NT2/D1 (cell line): ENCODE measurements around the gene KCNH2.
"Not testable (repeated sequence)": the region's sequence is repeated elsewhere in the genome, so short reads cannot be mapped to it uniquely, and the experiment has no call there.

ENCODE experiments used
- DNase-seq: peaks from one replicate; pipeline ENCODE4 v3.0.0-alpha.2; 2011; ENCODE audit warnings: low read depth, low spot score
- H3K27me3 ChIP-seq: 2 replicates; pipeline ENCODE4 v1.6.0; 2011; ENCODE audit warnings: mild to moderate bottlenecking; ENCODE audit not compliant: insufficient read length, insufficient read depth
- H3K36me3 ChIP-seq: 2 replicates; pipeline ENCODE4 v1.6.1; 2011; ENCODE audit warnings: mild to moderate bottlenecking, low read length, mixed read lengths; ENCODE audit not compliant: insufficient read depth, insufficient read length
- H3K4me1 ChIP-seq: 2 replicates; pipeline ENCODE4 v1.5.1; 2011; ENCODE audit not compliant: insufficient read depth, insufficient read length
- H3K4me3 ChIP-seq: 2 replicates; pipeline ENCODE4 v1.5.1; 2011; ENCODE audit warnings: low read depth; ENCODE audit not compliant: insufficient read length
- H3K9ac ChIP-seq: 2 replicates; pipeline ENCODE4 v1.6.0; 2011; ENCODE audit warnings: low read depth; ENCODE audit not compliant: insufficient read length
- H3K9me3 ChIP-seq: 2 replicates; pipeline ENCODE4 v1.5.1; 2011; ENCODE audit warnings: mild to moderate bottlenecking, low read length; ENCODE audit not compliant: insufficient read depth
- SUZ12 ChIP-seq: IDR thresholded peaks from 2 replicates; pipeline ENCODE4 v1.6.1; 2011; ENCODE audit not compliant: insufficient read length, insufficient read depth; ENCODE audit errors: extremely low read depth
- YY1 ChIP-seq: IDR thresholded peaks from 2 replicates; pipeline ENCODE4 v1.6.1; 2011; ENCODE audit not compliant: insufficient read length, insufficient read depth
- ZNF274 ChIP-seq: IDR thresholded peaks from 2 replicates; pipeline ENCODE4 v1.6.1; 2011; ENCODE audit warnings: mild to moderate bottlenecking, low read depth, low read length

Gene KCNH2

DNA sequence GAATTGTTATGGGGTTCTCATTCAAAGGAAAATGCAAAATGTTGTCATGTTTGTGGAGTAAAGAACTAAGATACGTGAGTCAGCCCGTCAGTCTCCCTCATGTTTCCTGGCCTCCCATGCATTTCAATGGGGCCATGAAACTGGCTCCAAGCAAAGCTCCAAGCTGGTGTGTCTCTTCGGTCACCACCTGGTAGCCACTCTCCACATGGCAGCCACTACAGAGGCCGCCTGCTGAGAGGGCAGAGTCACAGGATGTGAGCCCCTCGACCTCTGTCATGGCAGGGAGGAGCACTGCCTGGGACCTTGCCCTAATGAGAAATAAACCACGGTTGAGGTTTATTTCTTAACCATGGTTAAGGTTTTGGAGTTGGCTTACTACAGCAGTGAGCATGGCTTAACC lies 63.2 kb downstream of the KCNH2 start:
- TF ChIP-seq YY1 (no peak), SUZ12 (no peak), ZNF274 (no peak)
- Histone ChIP-seq H3K9me3 (no peaks in the 10 kb centered on the region), H3K9ac (no peak overlapping the region), H3K27me3 (no peaks in the 10 kb centered on the region), H3K4me3 (no peak overlapping the region), H3K36me3 (no peaks in the 10 kb centered on the region), H3K4me1 (peaks cover 10% of the 10 kb centered on the region)
- no peak for DNase-seq

DNA sequence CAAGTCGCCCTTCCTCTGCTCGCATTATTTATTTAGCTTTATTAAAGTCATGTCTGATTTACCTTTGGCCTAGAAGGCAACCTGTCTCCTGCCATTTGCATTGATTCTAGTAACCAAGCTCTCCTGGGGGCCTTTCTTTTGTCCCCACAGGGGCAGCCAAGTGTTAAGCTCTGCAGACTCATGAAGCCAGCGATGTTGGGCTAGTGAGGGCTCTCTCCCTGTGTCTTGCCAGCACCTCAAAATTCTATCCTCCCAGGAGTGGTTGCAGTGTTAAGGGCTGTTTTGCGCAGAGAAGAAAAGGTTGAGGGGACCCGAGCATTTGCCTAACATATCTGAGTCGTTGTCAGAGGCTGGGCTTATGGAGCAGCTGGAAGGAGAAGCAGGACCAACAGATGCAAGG lies 63.9 kb downstream of the KCNH2 start:
- no peak for DNase-seq
- H3K36me3 ChIP-seq, result no peaks in the 10 kb centered on the region
- H3K9me3 ChIP-seq, result no peaks in the 10 kb centered on the region
- H3K27me3 ChIP-seq, result no peaks in the 10 kb centered on the region
- H3K4me3 ChIP-seq, result no peak overlapping the region
- H3K9ac ChIP-seq, result no peak overlapping the region
- TF ChIP-seq YY1 (no peak), SUZ12 (no peak), ZNF274 (no peak)
- H3K4me1 ChIP-seq, result peaks cover 10% of the 10 kb centered on the region

DNA sequence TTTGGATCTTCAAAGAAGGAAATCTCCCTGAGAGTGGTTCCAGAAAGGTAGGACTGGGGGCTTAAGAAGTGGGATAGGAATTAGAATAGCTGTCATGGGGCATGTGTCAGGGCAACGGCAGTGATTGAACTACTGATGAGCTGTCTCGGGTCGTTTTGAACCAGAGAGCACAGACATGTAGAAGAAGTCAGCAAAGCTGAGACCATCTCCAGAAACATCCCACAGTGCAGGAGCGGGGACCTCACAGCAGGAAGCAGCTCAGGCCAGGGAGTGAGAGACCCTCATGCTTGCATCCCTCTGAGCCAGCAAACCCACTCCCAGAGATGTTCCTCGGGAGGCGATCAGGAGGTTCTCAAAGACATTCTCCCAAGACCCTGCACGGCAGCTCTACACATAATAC lies 65.7 kb downstream of the KCNH2 start:
- Histone ChIP-seq H3K4me1 (peaks cover 10% of the 10 kb centered on the region), H3K9ac (no peak overlapping the region), H3K27me3 (no peaks in the 10 kb centered on the region), H3K9me3 (no peaks in the 10 kb centered on the region), H3K36me3 (no peaks in the 10 kb centered on the region), H3K4me3 (no peak overlapping the region)
- no peak for DNase-seq
- TF ChIP-seq SUZ12, result no peak
- no peak for TF ChIP-seq YY1
- TF ChIP-seq ZNF274, result no peak

DNA sequence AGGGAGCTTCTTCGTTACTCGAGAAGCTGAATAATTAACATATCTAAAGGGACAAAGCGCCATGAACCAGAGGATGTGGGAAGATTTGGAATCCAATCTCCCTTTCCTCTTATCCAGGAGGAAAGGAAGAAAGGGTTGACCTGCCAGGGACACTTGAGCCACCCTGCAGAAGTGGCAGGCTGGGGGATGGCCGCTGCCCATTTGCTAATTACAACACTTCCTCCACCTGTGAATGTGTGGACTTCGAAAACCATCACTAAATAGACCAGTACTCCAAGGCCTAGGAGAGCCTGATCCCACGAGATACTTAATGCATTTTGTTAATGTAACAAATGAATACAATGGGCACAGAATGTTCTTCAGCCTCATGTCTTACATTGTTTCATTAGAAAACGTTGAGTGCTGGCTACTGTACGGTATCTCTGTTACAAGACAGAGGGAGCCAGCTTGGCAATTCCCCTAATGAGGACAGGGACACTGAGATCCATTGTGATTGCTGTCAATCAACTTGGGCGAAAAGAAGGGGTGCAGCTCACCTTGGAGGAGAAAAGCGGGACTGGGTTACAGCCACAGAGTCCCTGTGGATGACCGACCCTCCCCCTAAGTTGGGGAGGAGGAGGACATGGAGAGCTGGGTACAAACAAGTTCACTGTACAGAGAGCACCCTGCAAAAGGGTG lies 66.4 kb downstream of the KCNH2 start:
- TF ChIP-seq ZNF274 (no peak), SUZ12 (no peak)
- no peaks in the 10 kb centered on the region for H3K36me3 ChIP-seq
- no peak overlapping the region for H3K9ac ChIP-seq
- DNase-seq, result no peak
- no peaks in the 10 kb centered on the region for H3K27me3 ChIP-seq
- H3K9me3 ChIP-seq, result no peaks in the 10 kb centered on the region
- no peak overlapping the region for H3K4me3 ChIP-seq
- peaks cover 10% of the 10 kb centered on the region for H3K4me1 ChIP-seq

GRCh38 chr7:150910996-150911422 lies 67.1 kb downstream of the KCNH2 start:
- TF ChIP-seq YY1 (no peak), SUZ12 (no peak), ZNF274 (no peak)
- no peaks in the 10 kb centered on the region for H3K36me3 ChIP-seq

DNA sequence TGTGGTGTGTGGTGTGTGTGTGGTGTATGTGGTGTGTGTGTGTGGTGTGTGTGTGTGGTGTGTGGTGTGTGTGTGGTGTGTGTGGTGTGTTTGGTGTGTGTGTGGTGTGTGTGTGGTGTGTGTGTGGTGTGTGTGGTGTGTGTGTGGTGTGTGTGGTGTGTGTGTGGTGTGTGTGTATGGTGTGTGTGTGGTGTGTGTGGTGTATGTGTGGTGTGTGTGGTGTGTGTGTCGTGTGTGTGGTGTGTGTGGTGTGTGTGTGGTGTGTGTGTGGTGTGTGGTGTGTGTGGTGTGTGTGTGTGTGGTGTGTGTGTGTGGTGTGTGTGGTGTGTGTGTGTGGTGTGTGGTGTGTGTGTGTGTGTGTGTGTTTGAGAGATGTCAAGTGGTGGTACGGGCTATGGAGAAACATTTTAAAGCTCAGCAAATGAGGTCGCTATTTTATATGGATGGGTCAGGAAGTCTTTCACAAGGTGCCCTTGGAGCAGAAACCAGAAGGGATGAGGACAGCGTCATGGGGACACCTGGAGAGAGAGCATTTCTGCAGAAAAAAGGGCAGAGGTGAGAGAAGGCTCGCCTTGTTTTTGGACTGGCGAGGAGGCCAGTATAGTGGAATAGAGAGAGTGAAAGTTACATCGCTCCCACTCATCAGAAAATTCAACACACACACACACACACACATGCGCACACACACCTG lies 67.7 kb downstream of the KCNH2 start:
- not testable (repeated sequence) for H3K27me3 ChIP-seq, H3K36me3 ChIP-seq, H3K9ac ChIP-seq, H3K4me1 ChIP-seq, H3K4me3 ChIP-seq, DNase-seq, H3K9me3 ChIP-seq

More at GRCh38 chr7:150910996-150911422, 67.1 kb downstream of the KCNH2 start:
- no peak for DNase-seq
- Histone ChIP-seq H3K9ac (no peak overlapping the region), H3K27me3 (no peaks in the 10 kb centered on the region), H3K9me3 (no peaks in the 10 kb centered on the region), H3K4me1 (peaks cover 10% of the 10 kb centered on the region), H3K4me3 (no peak overlapping the region)

DNA sequence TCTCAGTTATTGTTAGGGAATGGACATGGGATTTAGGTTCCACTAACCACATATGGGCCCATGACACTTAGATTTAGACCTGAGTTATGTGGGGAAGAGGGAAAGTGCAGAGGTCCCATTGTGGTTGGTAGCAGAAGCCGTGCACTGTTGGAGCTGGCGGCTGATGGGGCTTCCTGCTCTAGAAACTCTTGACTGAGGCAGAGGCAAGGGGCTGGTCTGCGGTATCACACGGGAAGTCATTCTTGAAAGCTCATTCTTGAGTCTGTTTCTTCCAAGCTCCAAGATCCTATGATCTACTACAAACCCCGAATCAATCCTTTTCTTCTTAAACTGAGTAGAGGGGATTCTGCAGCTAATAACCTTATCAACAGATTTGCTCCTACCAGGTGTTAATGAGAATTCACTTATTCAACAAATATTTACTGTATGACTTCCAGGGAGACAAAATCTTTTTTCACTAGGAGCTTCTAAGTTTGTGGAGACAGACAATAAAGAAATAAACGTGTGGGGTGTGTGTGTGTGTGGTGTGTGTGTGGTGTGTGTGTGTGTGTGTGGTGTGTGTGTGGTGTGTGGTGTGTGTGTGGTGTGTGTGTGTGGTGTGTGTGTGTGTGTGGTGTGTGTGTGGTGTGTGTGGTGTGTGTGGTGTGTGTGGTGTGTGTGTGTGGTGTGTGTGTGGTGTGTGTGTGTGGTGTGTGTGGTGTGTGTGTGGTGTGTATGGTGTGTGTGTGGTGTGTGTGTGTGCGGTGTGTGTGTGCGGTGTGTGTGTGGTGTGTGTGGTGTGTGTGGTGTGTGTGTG lies 68.7 kb downstream of the KCNH2 start:
- H3K36me3 ChIP-seq, result no peaks in the 10 kb centered on the region
- peaks cover 10% of the 10 kb centered on the region for H3K4me1 ChIP-seq
- no peak for DNase-seq
- no peak overlapping the region for H3K9ac ChIP-seq
- TF ChIP-seq YY1 (no peak), ZNF274 (no peak), SUZ12 (no peak)
- H3K4me3 ChIP-seq, result no peak overlapping the region
- no peaks in the 10 kb centered on the region for H3K9me3 ChIP-seq
- no peaks in the 10 kb centered on the region for H3K27me3 ChIP-seq
